ENCODE results near the gene KIF12. TPM values are rescaled to one million over a fixed set of nuclear protein-coding genes. Genes with fewer than 3 reads are reported as not detected.

Gene KIF12
- total and polyA plus RNA-seq, 4 donors = 0.38 to 8.4 TPM; not detected in 2

DNA sequence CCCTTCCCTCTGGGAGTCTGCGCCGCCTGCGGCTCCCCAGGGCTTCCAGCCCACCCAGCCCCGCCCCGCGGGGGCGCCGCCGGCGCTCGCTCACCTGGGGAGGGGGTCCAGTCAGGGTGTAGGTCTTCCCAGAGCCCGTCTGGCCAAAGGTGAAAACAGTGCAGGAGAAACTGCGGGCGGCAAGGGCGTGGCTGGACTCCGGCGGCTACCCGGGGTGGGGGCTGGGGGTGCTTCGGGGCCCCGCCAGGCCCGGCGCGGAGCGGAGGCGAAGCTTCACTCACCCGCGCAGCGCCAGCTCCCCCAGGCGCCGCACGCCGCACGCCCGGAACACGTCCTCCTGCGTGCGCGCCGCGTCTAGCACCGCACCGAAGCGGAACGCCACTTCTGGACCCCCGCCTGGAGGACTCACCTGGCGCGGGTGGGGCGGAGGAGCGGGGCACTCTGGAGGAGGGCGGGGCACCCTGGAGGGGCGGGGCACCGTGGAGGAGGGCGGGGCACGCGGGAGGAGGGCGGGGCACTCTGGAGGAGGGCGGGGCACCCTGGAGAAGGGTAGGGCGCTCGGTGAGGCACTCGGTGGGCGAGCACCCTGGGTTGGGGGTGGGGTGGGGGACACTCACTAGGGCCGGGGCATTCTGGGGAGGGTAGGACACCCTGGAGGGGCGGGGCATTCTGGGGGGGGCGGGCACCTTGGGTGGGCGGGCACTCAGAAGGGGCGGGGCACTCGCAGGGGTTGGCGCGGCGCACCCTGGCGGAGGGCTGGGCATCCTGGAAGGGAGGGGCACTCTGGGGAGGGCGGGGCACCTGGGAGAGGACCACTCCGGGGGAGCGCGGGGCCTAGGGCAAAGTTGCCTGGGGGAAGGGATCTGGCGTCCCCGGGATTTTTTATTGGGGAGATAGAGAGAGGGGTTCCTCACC, 814 bp downstream of the KIF12 start:
- intact Hi-C loops (cut with DNase I) = no loop called here
- H3K4me3 ChIP-seq (ENCODE audit: low read length in 2 of 2) = peak overlapping the region; percentile 15 to 51
- peaks cover 2% of the 10 kb centered on the region for H3K9me3 ChIP-seq (ENCODE audit: control insufficient read depth, low read length)
- no peaks in the 10 kb centered on the region for H3K27me3 ChIP-seq (ENCODE audit: control insufficient read depth in 1 of 2, insufficient read depth in 2 of 2, low read length in 1 of 2)
- no peaks in the 10 kb centered on the region for H3K4me1 ChIP-seq (ENCODE audit: control insufficient read depth in 1 of 2, insufficient read depth in 2 of 2, low read length in 2 of 2)
- DNase-seq (no peak), ATAC-seq (ENCODE audit: low FRiP score) (peak; percentile 27)
- no peaks in the 10 kb centered on the region for H3K36me3 ChIP-seq (ENCODE audit: control insufficient read depth in 1 of 2, insufficient read depth in 2 of 2, low read length in 1 of 2)
- H3K27ac ChIP-seq (ENCODE audit: low read depth in 1 of 2, low read length in 2 of 2) = no peak overlapping the region
- 2% methylated on average over 57 to 77 of the region's 77 CpGs for WGBS, 2 donors

GRCh38 chr9:114097613-114098020, 1.5 kb downstream of the KIF12 start:
- DNase-seq = no peak
- WGBS, 2 donors = 33 to 35% methylated on average over 18 of the region's 18 CpGs
- peaks cover 2% of the 10 kb centered on the region for H3K9me3 ChIP-seq (ENCODE audit: control insufficient read depth, low read length)
- no peaks in the 10 kb centered on the region for H3K36me3 ChIP-seq (ENCODE audit: control insufficient read depth in 1 of 2, insufficient read depth in 2 of 2, low read length in 1 of 2)
- intact Hi-C loops (cut with DNase I) = no loop called here
- no peak overlapping the region for H3K27ac ChIP-seq (ENCODE audit: low read depth in 1 of 2, low read length in 2 of 2)
- H3K4me1 ChIP-seq (ENCODE audit: control insufficient read depth in 1 of 2, insufficient read depth in 2 of 2, low read length in 2 of 2) = no peaks in the 10 kb centered on the region
- H3K4me3 ChIP-seq (ENCODE audit: low read length in 2 of 2) = peak overlapping the region in 1 of 2 donors; percentile 15
- no peak for ATAC-seq (ENCODE audit: low FRiP score)
- H3K27me3 ChIP-seq (ENCODE audit: control insufficient read depth in 1 of 2, insufficient read depth in 2 of 2, low read length in 1 of 2) = no peaks in the 10 kb centered on the region

DNA sequence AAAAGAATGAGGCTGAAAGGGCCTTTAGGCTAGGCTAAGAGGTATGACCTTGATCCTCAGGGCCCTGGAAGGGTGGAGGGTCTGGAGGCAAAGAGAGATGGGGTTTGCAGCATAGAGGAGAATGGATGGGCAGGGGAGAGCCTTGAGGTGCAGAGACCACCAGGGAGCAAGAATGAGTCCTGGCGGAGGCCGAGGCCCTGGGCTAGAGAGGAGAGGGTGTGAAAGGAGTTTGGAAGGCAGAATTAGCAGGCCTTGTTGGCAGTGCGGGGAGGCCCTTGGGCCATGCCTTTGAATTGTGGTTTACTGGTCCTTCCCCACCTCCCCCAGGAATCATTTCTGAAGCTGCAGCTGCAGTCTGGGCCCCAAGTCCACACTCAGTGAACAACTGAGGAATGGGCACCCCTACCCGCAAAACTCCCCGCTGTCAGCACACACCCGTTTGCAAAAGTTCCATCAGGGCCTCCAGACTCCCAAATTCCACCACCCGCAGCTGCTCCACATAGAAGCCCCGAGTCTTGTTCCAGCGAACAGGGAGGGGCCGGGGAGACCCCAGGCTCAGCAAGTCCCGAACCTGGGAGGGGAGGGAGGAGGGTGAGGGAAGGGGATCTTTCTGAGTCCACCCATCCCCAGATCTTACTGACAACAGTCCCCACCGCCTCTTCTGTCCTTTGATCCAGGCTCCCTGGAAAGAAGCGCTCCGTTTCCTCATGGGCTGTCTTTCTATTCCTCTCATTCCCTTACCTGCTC, 2.1 kb downstream of the KIF12 start:
- intact Hi-C loops (cut with DNase I) = no loop called here
- ATAC-seq (ENCODE audit: low FRiP score) (no peak), DNase-seq (no peak)
- 87 to 92% methylated on average over 14 of the region's 14 CpGs for WGBS, 2 donors
- H3K36me3 ChIP-seq (ENCODE audit: control insufficient read depth in 1 of 2, insufficient read depth in 2 of 2, low read length in 1 of 2) = no peaks in the 10 kb centered on the region
- peaks cover 2% of the 10 kb centered on the region for H3K9me3 ChIP-seq (ENCODE audit: control insufficient read depth, low read length)
- H3K27me3 ChIP-seq (ENCODE audit: control insufficient read depth in 1 of 2, insufficient read depth in 2 of 2, low read length in 1 of 2) = no peaks in the 10 kb centered on the region
- H3K27ac ChIP-seq (ENCODE audit: low read depth in 1 of 2, low read length in 2 of 2) = no peak overlapping the region
- no peak overlapping the region for H3K4me3 ChIP-seq (ENCODE audit: low read length in 2 of 2)
- no peaks in the 10 kb centered on the region for H3K4me1 ChIP-seq (ENCODE audit: control insufficient read depth in 1 of 2, insufficient read depth in 2 of 2, low read length in 2 of 2)

DNA sequence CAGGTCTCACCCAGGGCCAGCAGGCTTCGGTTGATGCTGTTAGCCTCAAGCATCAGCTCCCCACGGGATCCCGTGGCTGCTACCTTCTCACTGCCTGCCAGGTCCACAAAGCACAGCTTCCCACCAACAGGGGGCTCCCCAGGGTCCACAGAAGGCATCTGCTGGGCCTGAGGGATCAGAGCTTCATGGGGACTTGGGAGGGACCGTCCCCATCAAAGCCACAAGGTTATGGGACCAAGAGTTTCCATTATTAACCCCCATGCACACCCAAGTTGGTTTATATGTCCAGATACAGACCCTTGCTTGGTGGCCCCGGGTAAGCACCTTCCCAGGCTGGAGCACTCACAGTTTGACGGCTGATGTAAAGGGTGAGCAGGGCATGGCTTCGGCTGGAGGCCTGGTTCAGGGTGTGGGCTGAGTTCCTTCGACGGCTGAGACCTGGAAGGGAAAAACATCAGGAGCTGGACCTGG, 3.0 kb downstream of the KIF12 start:
- H3K4me1 ChIP-seq (ENCODE audit: control insufficient read depth in 1 of 2, insufficient read depth in 2 of 2, low read length in 2 of 2) = no peaks in the 10 kb centered on the region
- 88 to 96% methylated on average over 9 of the region's 9 CpGs for WGBS, 2 donors
- ATAC-seq (ENCODE audit: low FRiP score) = no peak
- no peak overlapping the region for H3K27ac ChIP-seq (ENCODE audit: low read depth in 1 of 2, low read length in 2 of 2)
- no peak overlapping the region for H3K4me3 ChIP-seq (ENCODE audit: low read length in 2 of 2)
- H3K36me3 ChIP-seq (ENCODE audit: control insufficient read depth in 1 of 2, insufficient read depth in 2 of 2, low read length in 1 of 2) = no peaks in the 10 kb centered on the region
- no peak for DNase-seq
- H3K27me3 ChIP-seq (ENCODE audit: control insufficient read depth in 1 of 2, insufficient read depth in 2 of 2, low read length in 1 of 2) = no peaks in the 10 kb centered on the region
- intact Hi-C loops (cut with DNase I) = no loop called here
- H3K9me3 ChIP-seq (ENCODE audit: control insufficient read depth, low read length) = no peaks in the 10 kb centered on the region

GRCh38 chr9:114094971-114095370, 4.1 kb downstream of the KIF12 start:
- Histone ChIP-seq H3K27ac (ENCODE audit: low read depth in 1 of 2, low read length in 2 of 2) (no peak overlapping the region), H3K36me3 (ENCODE audit: control insufficient read depth in 1 of 2, insufficient read depth in 2 of 2, low read length in 1 of 2) (no peaks in the 10 kb centered on the region), H3K4me3 (ENCODE audit: low read length in 2 of 2) (no peak overlapping the region), H3K9me3 (ENCODE audit: control insufficient read depth, low read length) (no peaks in the 10 kb centered on the region), H3K27me3 (ENCODE audit: control insufficient read depth in 1 of 2, insufficient read depth in 2 of 2, low read length in 1 of 2) (no peaks in the 10 kb centered on the region), H3K4me1 (ENCODE audit: control insufficient read depth in 1 of 2, insufficient read depth in 2 of 2, low read length in 2 of 2) (no peaks in the 10 kb centered on the region)
- WGBS, 2 donors = 96 to 97% methylated on average over 12 of the region's 12 CpGs
- no peak for DNase-seq
- intact Hi-C loops (cut with DNase I) = no loop called here
- no peak for ATAC-seq (ENCODE audit: low FRiP score)

DNA sequence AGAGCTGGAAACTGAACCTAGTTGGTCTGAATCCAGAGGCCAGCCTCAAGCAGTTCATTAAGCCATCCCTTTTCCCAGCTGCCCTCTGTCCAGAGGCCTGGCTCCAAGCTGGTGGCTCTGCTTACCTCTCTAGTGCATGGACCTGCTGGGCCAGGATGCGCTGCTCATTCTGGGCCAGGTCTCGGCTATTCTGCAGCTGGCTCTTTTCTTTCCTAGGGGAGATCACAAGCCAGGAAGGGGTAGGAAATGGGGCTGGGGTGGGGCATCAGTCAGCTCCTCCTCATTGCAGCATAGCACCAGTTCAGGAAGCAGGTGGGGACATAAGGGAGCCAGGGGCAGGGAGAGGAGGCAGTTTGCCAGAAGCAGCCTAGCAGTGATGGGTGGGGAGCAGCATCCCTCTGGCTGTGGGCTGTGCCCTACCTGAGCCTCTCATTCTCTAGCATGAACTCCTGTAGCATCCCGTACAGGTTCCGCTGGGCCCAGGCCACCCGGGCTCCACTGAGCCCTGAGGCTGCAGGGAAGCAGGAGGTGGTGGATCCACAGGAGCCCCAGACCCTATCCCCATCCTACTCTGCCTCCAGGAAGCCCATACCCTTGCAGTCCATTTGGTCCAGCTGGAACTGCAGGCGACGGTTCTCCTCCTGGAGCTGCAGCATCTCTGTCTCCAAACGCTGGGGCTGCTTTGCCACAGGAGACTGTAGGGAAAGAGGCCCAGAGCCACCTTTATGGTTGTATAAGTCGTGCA, 5.2 kb downstream of the KIF12 start:
- 91 to 95% methylated on average over 9 of the region's 9 CpGs for WGBS, 2 donors
- Histone ChIP-seq H3K4me1 (ENCODE audit: control insufficient read depth in 1 of 2, insufficient read depth in 2 of 2, low read length in 2 of 2) (no peaks in the 10 kb centered on the region), H3K27ac (ENCODE audit: low read depth in 1 of 2, low read length in 2 of 2) (no peak overlapping the region), H3K27me3 (ENCODE audit: control insufficient read depth in 1 of 2, insufficient read depth in 2 of 2, low read length in 1 of 2) (no peaks in the 10 kb centered on the region), H3K4me3 (ENCODE audit: low read length in 2 of 2) (no peak overlapping the region), H3K9me3 (ENCODE audit: control insufficient read depth, low read length) (no peaks in the 10 kb centered on the region), H3K36me3 (ENCODE audit: control insufficient read depth in 1 of 2, insufficient read depth in 2 of 2, low read length in 1 of 2) (no peaks in the 10 kb centered on the region)
- intact Hi-C loops (cut with DNase I) = no loop called here
- ATAC-seq (ENCODE audit: low FRiP score) (no peak), DNase-seq (no peak)

DNA sequence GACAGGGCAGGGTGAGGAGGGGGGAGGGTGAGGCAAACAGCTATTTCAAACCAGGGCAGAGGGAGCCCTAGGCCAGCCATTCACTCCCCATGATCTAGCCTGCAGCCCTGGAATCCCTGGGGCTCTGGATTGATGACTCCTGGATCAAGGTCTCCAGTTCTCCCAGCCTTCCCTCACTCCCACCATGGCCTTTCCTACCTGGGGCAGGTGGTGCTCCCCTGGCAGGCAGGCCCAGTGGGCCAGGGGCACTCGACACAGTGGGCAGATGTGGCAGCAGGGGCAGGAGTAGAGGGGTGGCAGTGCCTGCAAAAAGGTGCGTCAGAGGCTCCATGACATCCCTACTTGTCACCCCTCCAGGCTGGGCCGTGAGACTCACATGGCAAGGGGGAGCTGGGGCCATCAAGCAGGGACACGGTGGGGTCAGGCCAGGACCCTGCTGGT, 6.0 kb downstream of the KIF12 start:
- no peak overlapping the region for H3K27ac ChIP-seq (ENCODE audit: low read depth in 1 of 2, low read length in 2 of 2)
- H3K4me3 ChIP-seq (ENCODE audit: low read length in 2 of 2) = no peak overlapping the region
- DNase-seq (no peak), ATAC-seq (ENCODE audit: low FRiP score) (no peak)
- intact Hi-C loops (cut with DNase I) = no loop called here
- H3K27me3 ChIP-seq (ENCODE audit: control insufficient read depth in 1 of 2, insufficient read depth in 2 of 2, low read length in 1 of 2) = no peaks in the 10 kb centered on the region
- no peaks in the 10 kb centered on the region for H3K36me3 ChIP-seq (ENCODE audit: control insufficient read depth in 1 of 2, insufficient read depth in 2 of 2, low read length in 1 of 2)
- WGBS, 2 donors = 85 to 90% methylated on average over 4 of the region's 4 CpGs
- no peaks in the 10 kb centered on the region for H3K9me3 ChIP-seq (ENCODE audit: control insufficient read depth, low read length)
- no peaks in the 10 kb centered on the region for H3K4me1 ChIP-seq (ENCODE audit: control insufficient read depth in 1 of 2, insufficient read depth in 2 of 2, low read length in 2 of 2)

- H3K9me3 ChIP-seq (ENCODE audit: control insufficient read depth, low read length) = no peaks in the 10 kb centered on the region
- WGBS, 2 donors = 92 to 96% methylated on average over 4 of the region's 4 CpGs
- H3K4me3 ChIP-seq (ENCODE audit: low read length in 2 of 2) = no peak overlapping the region
- DNase-seq = no peak
- H3K4me1 ChIP-seq (ENCODE audit: control insufficient read depth in 1 of 2, insufficient read depth in 2 of 2, low read length in 2 of 2) = no peaks in the 10 kb centered on the region
- no peaks in the 10 kb centered on the region for H3K27me3 ChIP-seq (ENCODE audit: control insufficient read depth in 1 of 2, insufficient read depth in 2 of 2, low read length in 1 of 2)
- H3K36me3 ChIP-seq (ENCODE audit: control insufficient read depth in 1 of 2, insufficient read depth in 2 of 2, low read length in 1 of 2) = no peaks in the 10 kb centered on the region
- H3K27ac ChIP-seq (ENCODE audit: low read depth in 1 of 2, low read length in 2 of 2) = no peak overlapping the region
- intact Hi-C loops (cut with DNase I) = no loop called here
- ATAC-seq (ENCODE audit: low FRiP score) = no peak
Observed at GRCh38 chr9:114092336-114092735, 6.8 kb downstream of the KIF12 start.
